GM21717 (cell line): ENCODE measurements around the gene PCGF5.
"Not testable (repeated sequence)": the region's sequence is repeated elsewhere in the genome, so short reads cannot be mapped to it uniquely, and the experiment has no call there.

ENCODE experiments used
- ATAC-seq: cut with Tn5 transposase; IDR thresholded peaks from one replicate; pipeline ENCODE4 v1.9.1; 2021; ENCODE audit warnings: mild to moderate bottlenecking, moderate library complexity; ENCODE audit not compliant: unreplicated experiment

PCGF5 gene

GRCh38 chr10:91220194-91220953 is at the start of gene PCGF5:
Gene PCGF5 (plus strand): TSS chr10:91220663. CDS start chr10:91222872, 2,209 bp downstream.
- ATAC-seq = peak; percentile 93

- ATAC-seq = no peak
Observed at GRCh38 chr10:91171485-91171884, 49.0 kb upstream of the PCGF5 start.

- no peak for ATAC-seq
Observed at GRCh38 chr10:91172348-91172747, 48.1 kb upstream of the PCGF5 start.

- no peak for ATAC-seq
Observed at GRCh38 chr10:91185239-91185875, 35.1 kb upstream of the PCGF5 start.

GRCh38 chr10:91187156-91187555 is 33.3 kb upstream of the PCGF5 start:
- ATAC-seq = no peak

GRCh38 chr10:91188010-91188409 is 32.5 kb upstream of the PCGF5 start:
- ATAC-seq = not testable (repeated sequence)

- no peak for ATAC-seq
Observed at GRCh38 chr10:91188889-91189288, 31.6 kb upstream of the PCGF5 start.

GRCh38 chr10:91190388-91190870 is 30.0 kb upstream of the PCGF5 start:
- no peak for ATAC-seq

GRCh38 chr10:91190876-91191583 is 29.4 kb upstream of the PCGF5 start:
- peak; percentile 73 for ATAC-seq

- no peak for ATAC-seq
Observed at GRCh38 chr10:91191584-91191919, 28.9 kb upstream of the PCGF5 start.

- no peak for ATAC-seq
Observed at GRCh38 chr10:91194497-91195179, 25.8 kb upstream of the PCGF5 start.

GRCh38 chr10:91196268-91197048 is 24.0 kb upstream of the PCGF5 start:
- ATAC-seq = no peak

- ATAC-seq = no peak
Observed at GRCh38 chr10:91197127-91197526, 23.3 kb upstream of the PCGF5 start.

GRCh38 chr10:91198781-91199180 is 21.7 kb upstream of the PCGF5 start:
- ATAC-seq = peak; percentile 74

- ATAC-seq = no peak
Observed at GRCh38 chr10:91200314-91201212, 19.9 kb upstream of the PCGF5 start.

GRCh38 chr10:91201213-91201996 is 19.1 kb upstream of the PCGF5 start:
- ATAC-seq = no peak

- ATAC-seq = peak; percentile 46
Observed at GRCh38 chr10:91206427-91206826, 14.0 kb upstream of the PCGF5 start.

- ATAC-seq = peak; percentile 20
Observed at GRCh38 chr10:91206837-91207474, 13.5 kb upstream of the PCGF5 start.
